ENCODE data around the gene GFRA1. TPM values are rescaled to one million over a fixed set of nuclear protein-coding genes. Genes with fewer than 3 reads are reported as not detected.

The GFRA1 gene
- total and polyA plus RNA-seq, 10 donors = 0.52 to 36.5 (median 4.5) TPM

DNA sequence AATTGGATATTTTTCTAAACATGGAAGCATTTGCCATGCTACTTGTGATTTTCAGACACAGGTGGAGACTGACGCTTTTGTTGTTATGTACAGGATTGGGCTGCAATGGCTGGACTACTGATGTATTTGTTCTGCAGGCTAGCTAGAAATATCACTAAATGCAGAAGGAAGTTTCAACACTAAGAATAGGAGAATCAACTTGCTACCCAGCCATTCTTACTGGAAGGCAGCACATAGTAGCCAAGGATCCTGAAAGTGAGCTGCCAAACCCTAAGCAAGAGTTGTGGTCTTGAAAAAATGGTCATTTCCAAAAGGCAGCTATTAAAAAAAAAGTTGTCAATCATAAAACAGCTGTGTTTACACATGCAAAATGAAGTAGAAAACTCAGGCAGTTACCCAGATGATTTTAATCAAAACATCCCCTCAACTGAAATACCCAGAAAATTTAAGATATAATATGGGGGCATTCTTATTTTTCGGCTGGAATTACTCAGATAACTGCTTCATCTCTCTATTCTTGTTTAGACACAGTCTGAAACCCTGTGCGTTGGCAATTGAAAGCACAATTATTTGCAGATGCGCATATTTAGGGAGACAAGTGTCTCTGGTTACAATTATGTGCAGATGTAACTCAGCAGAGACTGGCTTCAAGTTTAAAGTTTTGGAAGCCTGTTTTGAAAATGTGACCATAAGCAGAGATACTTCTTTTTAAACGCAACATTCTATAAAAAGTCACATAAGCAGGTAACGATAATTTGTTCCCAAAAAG lies 31.2 kb downstream of the GFRA1 start:
- Histone ChIP-seq H3K27me3 (replicated peaks in 1 of 7) (no peaks in the 10 kb centered on the region), H3K36me3 (no peaks in the 10 kb centered on the region), H3K4me1 (no peaks in the 10 kb centered on the region), H3K27ac (no peak overlapping the region), H3K9me3 (no peaks in the 10 kb centered on the region), H3K4me3 (no peak overlapping the region)
- intact Hi-C loops (cut with DNase I; ENCODE audit: low total_unique reads) = no loop called here
- TF ChIP-seq POLR2AphosphoS5 (IDR thresholded peaks at IDR 0.05) (no peak), POLR2A (IDR thresholded peaks at IDR 0.05) (no peak)
- TF ChIP-seq, protein P1, sequence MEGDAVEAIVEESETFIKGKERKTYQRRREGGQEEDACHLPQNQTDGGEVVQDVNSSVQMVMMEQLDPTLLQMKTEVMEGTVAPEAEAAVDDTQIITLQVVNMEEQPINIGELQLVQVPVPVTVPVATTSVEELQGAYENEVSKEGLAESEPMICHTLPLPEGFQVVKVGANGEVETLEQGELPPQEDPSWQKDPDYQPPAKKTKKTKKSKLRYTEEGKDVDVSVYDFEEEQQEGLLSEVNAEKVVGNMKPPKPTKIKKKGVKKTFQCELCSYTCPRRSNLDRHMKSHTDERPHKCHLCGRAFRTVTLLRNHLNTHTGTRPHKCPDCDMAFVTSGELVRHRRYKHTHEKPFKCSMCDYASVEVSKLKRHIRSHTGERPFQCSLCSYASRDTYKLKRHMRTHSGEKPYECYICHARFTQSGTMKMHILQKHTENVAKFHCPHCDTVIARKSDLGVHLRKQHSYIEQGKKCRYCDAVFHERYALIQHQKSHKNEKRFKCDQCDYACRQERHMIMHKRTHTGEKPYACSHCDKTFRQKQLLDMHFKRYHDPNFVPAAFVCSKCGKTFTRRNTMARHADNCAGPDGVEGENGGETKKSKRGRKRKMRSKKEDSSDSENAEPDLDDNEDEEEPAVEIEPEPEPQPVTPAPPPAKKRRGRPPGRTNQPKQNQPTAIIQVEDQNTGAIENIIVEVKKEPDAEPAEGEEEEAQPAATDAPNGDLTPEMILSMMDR (IDR thresholded peaks at IDR 0.05 in 8 of 11, conservative IDR thresholded peaks at IDR 0.05 in 3 of 11) = no peak
- WGBS, 5 donors = 85 to 90% (median 88%) methylated on average over 6 of the region's 6 CpGs
- DNase-seq = no peak

DNA sequence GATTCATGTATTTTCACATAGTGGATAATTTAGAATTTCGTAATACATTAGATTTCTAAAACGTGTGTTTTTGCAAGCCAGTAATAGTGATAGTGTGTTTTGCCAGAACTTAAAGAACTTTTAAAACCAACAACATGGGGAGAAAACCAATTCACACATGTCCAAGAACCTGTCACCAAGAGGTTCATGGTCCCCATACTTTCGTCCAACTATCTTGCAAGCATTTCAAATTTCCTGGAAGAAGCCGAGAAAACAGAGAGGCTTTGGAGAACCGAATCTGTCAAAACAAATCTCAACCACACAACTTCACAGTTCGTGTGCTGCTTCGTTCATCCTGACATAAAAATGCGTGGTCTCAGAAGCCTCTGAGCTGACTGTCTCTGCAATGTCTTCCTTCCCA lies 31.9 kb downstream of the GFRA1 start:
- H3K4me3 ChIP-seq = no peak overlapping the region
- 72 to 77% (median 74%) methylated on average over 8 of the region's 8 CpGs for WGBS, 5 donors
- TF ChIP-seq POLR2AphosphoS5 (IDR thresholded peaks at IDR 0.05) = no peak
- TF ChIP-seq POLR2A (IDR thresholded peaks at IDR 0.05) = no peak
- TF ChIP-seq, protein P1 (IDR thresholded peaks at IDR 0.05 in 8 of 11, conservative IDR thresholded peaks at IDR 0.05 in 3 of 11) = no peak
- no peak overlapping the region for H3K27ac ChIP-seq
- no peaks in the 10 kb centered on the region for H3K4me1 ChIP-seq
- no peak for DNase-seq
- H3K9me3 ChIP-seq = no peaks in the 10 kb centered on the region
- H3K27me3 ChIP-seq (replicated peaks in 1 of 7) = no peaks in the 10 kb centered on the region
- intact Hi-C loops (cut with DNase I; ENCODE audit: low total_unique reads) = no loop called here
- no peaks in the 10 kb centered on the region for H3K36me3 ChIP-seq

DNA sequence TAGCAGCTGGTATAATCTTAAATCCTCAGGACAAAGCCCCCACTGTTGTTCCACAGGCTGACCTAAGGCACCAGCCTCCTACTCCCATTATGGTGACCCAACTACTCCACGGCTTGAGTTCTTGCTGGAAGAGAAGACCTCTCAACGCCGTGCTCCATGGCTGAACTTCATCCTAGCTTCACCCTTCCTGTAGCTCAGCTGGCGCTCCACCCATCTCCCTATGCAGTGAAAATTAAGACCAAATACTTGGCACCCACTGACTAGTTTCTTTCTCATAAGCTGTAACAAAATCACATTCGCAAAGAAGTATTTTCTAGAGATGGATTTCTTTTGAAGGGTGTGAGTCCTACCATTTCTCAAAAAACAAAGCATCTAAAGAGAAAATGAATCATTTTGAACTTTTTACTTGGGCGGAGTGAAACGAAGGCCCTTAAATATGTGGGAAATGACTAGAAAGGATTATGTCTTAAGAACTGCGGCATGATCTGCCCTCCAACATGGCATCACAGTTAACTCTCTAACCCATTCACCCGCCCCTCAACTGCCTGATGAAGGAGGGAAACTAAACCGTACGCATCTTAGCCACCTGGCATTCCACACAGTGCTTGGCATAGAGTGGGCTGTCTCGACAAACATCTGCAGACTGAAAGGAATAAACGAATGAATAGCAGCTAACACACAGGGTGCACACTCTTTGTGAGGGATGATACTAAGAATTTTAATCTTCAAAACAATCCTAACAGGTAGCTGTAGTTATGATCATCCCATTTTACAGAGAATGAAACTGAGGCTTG lies 32.7 kb downstream of the GFRA1 start:
- intact Hi-C loops (cut with DNase I; ENCODE audit: low total_unique reads) = no loop called here
- no peaks in the 10 kb centered on the region for H3K4me1 ChIP-seq
- DNase-seq = no peak
- TF ChIP-seq, protein P1 (IDR thresholded peaks at IDR 0.05 in 8 of 11, conservative IDR thresholded peaks at IDR 0.05 in 3 of 11) = no peak
- TF ChIP-seq POLR2AphosphoS5 (IDR thresholded peaks at IDR 0.05) (no peak), POLR2A (IDR thresholded peaks at IDR 0.05) (no peak)
- H3K27me3 ChIP-seq (replicated peaks in 1 of 7) = no peaks in the 10 kb centered on the region
- 82 to 95% (median 89%) methylated on average over 13 of the region's 13 CpGs for WGBS, 5 donors
- H3K27ac ChIP-seq = no peak overlapping the region
- no peaks in the 10 kb centered on the region for H3K9me3 ChIP-seq
- H3K4me3 ChIP-seq = no peak overlapping the region
- no peaks in the 10 kb centered on the region for H3K36me3 ChIP-seq

DNA sequence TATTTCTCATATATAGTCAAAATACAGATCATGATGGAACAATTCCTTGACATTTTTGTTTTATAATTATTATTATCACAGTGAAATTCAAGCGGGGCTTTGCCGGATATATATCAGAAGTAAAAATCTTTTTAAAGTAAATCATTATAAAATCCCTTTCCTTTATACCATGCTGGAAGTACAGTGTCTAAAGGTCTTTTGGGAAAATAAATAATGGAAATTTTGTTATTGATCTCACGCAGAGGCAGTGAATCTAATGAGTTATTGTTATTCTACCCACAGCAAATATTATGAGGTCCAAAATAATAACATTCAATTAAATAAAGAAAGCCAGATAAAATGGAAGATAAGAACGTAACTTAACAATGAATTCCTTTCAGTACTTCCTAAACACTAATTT lies 33.8 kb downstream of the GFRA1 start:
- no peaks in the 10 kb centered on the region for H3K4me1 ChIP-seq
- no peaks in the 10 kb centered on the region for H3K36me3 ChIP-seq
- no peak overlapping the region for H3K27ac ChIP-seq
- intact Hi-C loops (cut with DNase I; ENCODE audit: low total_unique reads) = no loop called here
- no peak for DNase-seq
- WGBS, 5 donors = 83 to 89% (median 86%) methylated on average over 4 of the region's 4 CpGs
- no peaks in the 10 kb centered on the region for H3K27me3 ChIP-seq (replicated peaks in 1 of 7)
- H3K4me3 ChIP-seq = no peak overlapping the region
- no peaks in the 10 kb centered on the region for H3K9me3 ChIP-seq
- TF ChIP-seq POLR2AphosphoS5 (IDR thresholded peaks at IDR 0.05) = no peak
- no peak for TF ChIP-seq POLR2A (IDR thresholded peaks at IDR 0.05)
- TF ChIP-seq, protein P1 (IDR thresholded peaks at IDR 0.05 in 8 of 11, conservative IDR thresholded peaks at IDR 0.05 in 3 of 11) = no peak

All from spleen (tissue), 11 donors.